HCT116 (cell line): ENCODE measurements around the gene IMMP2L. TPM values are rescaled to one million over a fixed set of nuclear protein-coding genes. Genes with fewer than 3 reads are reported as not detected.

Experiments
- ATAC-seq: fragments of 200-7000 bp; cut with Tn5 transposase; 2 replicates; pipeline ENCODE4 v1.9.1; 2020; ENCODE audit warnings: mild to moderate bottlenecking, moderate library complexity
- BruUV-seq: library from RNA; stranded (reverse); fragments of 400-500 nt; replicated peaks from 2 replicates; lab custom pipeline; 2021; lab: Mats Ljungman, UMichigan
- CTCF ChIA-PET: fragments of 300-600 bp; sonication (Branson Sonifier 250); formaldehyde crosslinking; loops from one replicate; lab custom pipeline; 2021; ENCODE audit warnings: antibody characterized with exemption; lab: Charles Lee
- POLR2A ChIA-PET: fragments of 300-600, 350-600 bp; sonication (Branson Sonifier 250); formaldehyde crosslinking; loops from one replicate; lab custom pipeline; 2021; ENCODE audit warnings: antibody characterized with exemption; lab: Charles Lee
- RAD21 ChIA-PET, 2 experiments: fragments of 300-600 bp; sonication (Branson Sonifier 250); formaldehyde crosslinking; loops; one replicate each; lab custom pipeline; 2023; ENCODE audit warnings: low total read pairs in 2 of 2; ENCODE audit not compliant: uncharacterized antibody in 2 of 2, unreplicated experiment in 2 of 2, low non-redundant PET in 1 of 2; lab: Charles Lee
- DNase-seq: peaks from one replicate; pipeline ENCODE4 v3.0.0-alpha.2; 2010; ENCODE audit warnings: low read depth, low spot score
- H2AFZ ChIP-seq: fragments of 200-600 bp; shearing (Covaris generic), sonication (generic); 2 replicates; pipeline ENCODE4 v1.6.1; 2017; ENCODE audit warnings: low read depth, mixed run types, mixed read lengths, antibody characterized with exemption, low read length; ENCODE audit not compliant: poor library complexity, severe bottlenecking
- H3K27ac ChIP-seq: 2 replicates; pipeline ENCODE4 v1.5.1; 2012; ENCODE audit warnings: low read depth, low read length
- H3K27me3 ChIP-seq: fragments of 200-600 bp; sonication (generic); 2 replicates; pipeline ENCODE4 v1.6.1; 2016; ENCODE audit warnings: mixed run types, low read length, mixed read lengths; ENCODE audit not compliant: insufficient read depth
- H3K36me3 ChIP-seq, 2 experiments: fragments of 200-500 bp in 1 of 2; fragments of 200-600 bp in 1 of 2; sonication (Bioruptor generic) in 1 of 2; sonication (generic) in 1 of 2; 2 replicates each; pipeline versions ENCODE4 v1.5.1 to v1.6.1; 2014 to 2016; ENCODE audit warnings: low read length in 2 of 2, inconsistent platforms in 1 of 2, mixed read lengths in 1 of 2, mixed run types in 1 of 2; ENCODE audit not compliant: insufficient read depth in 2 of 2, control insufficient read depth in 1 of 2
- H3K4me1 ChIP-seq, 2 experiments: fragments of 200-600 bp in 1 of 2; sonication (generic) in 1 of 2; 2 replicates each; pipeline versions ENCODE4 v1.5.1 to v1.6.1; 2012 to 2017; ENCODE audit warnings: low read length in 2 of 2, inconsistent platforms in 1 of 2, mild to moderate bottlenecking in 1 of 2, mixed read lengths in 1 of 2, mixed run types in 1 of 2, moderate library complexity in 1 of 2; ENCODE audit not compliant: insufficient read depth in 2 of 2, control insufficient read depth in 1 of 2
- H3K4me2 ChIP-seq: fragments of 200-600 bp; sonication (generic); 2 replicates; pipeline ENCODE4 v1.6.1; 2017; ENCODE audit warnings: mixed run types, low read length, mixed read lengths
- H3K4me3 ChIP-seq, 2 experiments: fragments of 200-600 bp in 1 of 2; sonication (generic) in 1 of 2; replicated peaks in 1 of 2; 2 replicates each; pipeline ENCODE4 v1.5.1; 2011 to 2016; ENCODE audit warnings: low read length in 2 of 2, control low read depth in 1 of 2, low read depth in 1 of 2, mild to moderate bottlenecking in 1 of 2, mixed read lengths in 1 of 2, mixed run types in 1 of 2
- H3K79me2 ChIP-seq: fragments of 200-600 bp; sonication (generic); 2 replicates; pipeline ENCODE4 v1.6.1; 2017; ENCODE audit warnings: mild to moderate bottlenecking, mixed run types, low read length, moderate library complexity, mixed read lengths; ENCODE audit not compliant: insufficient read depth
- H3K9ac ChIP-seq: fragments of 200-600 bp; sonication (generic); 2 replicates; pipeline ENCODE4 v1.6.1; 2016; ENCODE audit warnings: low read length, mixed read lengths
- H3K9me2 ChIP-seq: fragments of 200-600 bp; sonication (generic), shearing (Covaris generic); 2 replicates; pipeline ENCODE4 v1.6.1; 2017; ENCODE audit warnings: mixed run types, mild to moderate bottlenecking, moderate library complexity; ENCODE audit not compliant: insufficient read depth
- H3K9me3 ChIP-seq, 2 experiments: fragments of 200-500 bp in 1 of 2; fragments of 200-600 bp in 1 of 2; sonication (Bioruptor generic) in 1 of 2; sonication (generic) in 1 of 2; 2 replicates each; pipeline ENCODE4 v1.6.1; 2014 to 2017; ENCODE audit warnings: low read length in 2 of 2, mixed read lengths in 2 of 2, inconsistent platforms in 1 of 2, low read depth in 1 of 2, mild to moderate bottlenecking in 1 of 2, mixed run types in 1 of 2, moderate library complexity in 1 of 2; ENCODE audit not compliant: control insufficient read depth in 1 of 2, insufficient read depth in 1 of 2
- H4K20me1 ChIP-seq: fragments of 200-600 bp; sonication (generic), shearing (Covaris generic); 2 replicates; pipeline ENCODE4 v1.6.1; 2017; ENCODE audit warnings: mixed run types, mild to moderate bottlenecking, moderate library complexity; ENCODE audit not compliant: insufficient read depth
- ATF3 ChIP-seq: IDR thresholded peaks from 2 replicates; pipeline ENCODE4 v1.6.1; 2012
- EZH2phosphoT487 ChIP-seq: fragments of 200-600 bp; IDR thresholded peaks from 2 replicates; pipeline ENCODE4 v1.6.1; 2018; ENCODE audit warnings: antibody characterized with exemption, borderline replicate concordance
- FOSL1 ChIP-seq: IDR thresholded peaks from 2 replicates; pipeline ENCODE4 v1.6.1; 2012; ENCODE audit warnings: low read depth
- JUND ChIP-seq: IDR thresholded peaks from 2 replicates; pipeline ENCODE4 v1.6.1; 2012
- POLR2A ChIP-seq: IDR thresholded peaks from 2 replicates; pipeline ENCODE4 v1.7.0; 2011; ENCODE audit warnings: borderline replicate concordance; ENCODE audit not compliant: insufficient read depth, insufficient read length; ENCODE audit errors: extremely low read depth
- RAD21 ChIP-seq: IDR thresholded peaks from 2 replicates; pipeline ENCODE4 v1.6.1; 2012; ENCODE audit warnings: low read depth, mild to moderate bottlenecking
- SRF ChIP-seq: IDR thresholded peaks from 2 replicates; pipeline ENCODE4 v1.6.1; 2012; ENCODE audit warnings: low read depth
- TCF7L2 ChIP-seq: IDR thresholded peaks from 2 replicates; pipeline ENCODE4 v1.7.0; 2011; ENCODE audit warnings: borderline replicate concordance, inconsistent platforms; ENCODE audit not compliant: insufficient read depth, insufficient read length; ENCODE audit errors: extremely low read depth
- YY1 ChIP-seq: IDR thresholded peaks from 2 replicates; pipeline ENCODE4 v1.6.1; 2011; ENCODE audit warnings: low read length, low read depth, moderate library complexity, mild to moderate bottlenecking; ENCODE audit not compliant: insufficient replicate concordance; ENCODE audit errors: extremely low read depth
- ZBTB33 ChIP-seq: IDR thresholded peaks from 2 replicates; pipeline ENCODE4 v1.6.1; 2011; ENCODE audit warnings: mild to moderate bottlenecking, low read length, moderate library complexity; ENCODE audit not compliant: insufficient replicate concordance; ENCODE audit errors: extremely low read depth
- ZFX ChIP-seq: fragments of 450-650 bp; IDR thresholded peaks from 2 replicates; pipeline ENCODE4 v1.6.1; 2017
- ZNF274 ChIP-seq: fragments of 200-500 bp; sonication (Bioruptor generic); IDR thresholded peaks from 2 replicates; pipeline ENCODE4 v1.6.1; 2014; ENCODE audit warnings: mild to moderate bottlenecking, low read depth, low read length, inconsistent platforms
- intact Hi-C: fragments of 100-400 bp; cut with micrococcal nuclease; formaldehyde crosslinking; loops from 2 replicates; pipeline ENCODE4 v1.10.0; 2022
- total RNA-seq: library from RNA; stranded (reverse); gene quantifications from one replicate; pipeline ENCODE4 v1.2.1, GENCODE V29; 2021; ENCODE audit not compliant: unreplicated experiment

The IMMP2L gene
- total RNA-seq, 1 experiment from 2014 or later, result 21.1 TPM

GRCh38 chr7:111535142-111535870 lies 27.0 kb downstream of the IMMP2L start:
- Histone ChIP-seq H3K4me2 (no peak overlapping the region), H3K9ac (no peak overlapping the region), H4K20me1 (no peaks in the 10 kb centered on the region; the same call in 1 of the 2 replicates), H3K79me2 (no peaks in the 10 kb centered on the region), H3K9me3 (no peaks in the 10 kb centered on the region), H3K4me3 (no peak overlapping the region), H3K27me3 (no peaks in the 10 kb centered on the region), H2AFZ (no peak overlapping the region), H3K36me3 (0 out of 4 replicates have a peak, but pooled peaks cover 0 to 3% of the 10 kb centered on the region in 2 experiments), H3K4me1 (no peaks in the 10 kb centered on the region), H3K9me2 (no peaks in the 10 kb centered on the region), H3K27ac (no peak overlapping the region)
- BruUV-seq, result no TSS peak
- ChIA-PET POLR2A (no interaction called here), RAD21 (no interaction called here), CTCF (no interaction called here)
- TF ChIP-seq ZBTB33 (no peak), TCF7L2 (no peak), EZH2phosphoT487 (no peak), RAD21 (no peak), YY1 (no peak), SRF (no peak), FOSL1 (no peak), ZFX (no peak), ZNF274 (no peak), JUND (no peak), POLR2A (no peak), ATF3 (no peak)
- DNase-seq, result no peak
- ATAC-seq, result no peak
- intact Hi-C loops, result no loop called here
